Measurements from ENCODE around the gene TAB3. TPM values are rescaled to one million over a fixed set of nuclear protein-coding genes. Genes with fewer than 3 reads are reported as not detected.

TAB3 gene
- total and polyA plus RNA-seq, 8 donors, result 14.8 to 31.1 (median 28.4) TPM

DNA sequence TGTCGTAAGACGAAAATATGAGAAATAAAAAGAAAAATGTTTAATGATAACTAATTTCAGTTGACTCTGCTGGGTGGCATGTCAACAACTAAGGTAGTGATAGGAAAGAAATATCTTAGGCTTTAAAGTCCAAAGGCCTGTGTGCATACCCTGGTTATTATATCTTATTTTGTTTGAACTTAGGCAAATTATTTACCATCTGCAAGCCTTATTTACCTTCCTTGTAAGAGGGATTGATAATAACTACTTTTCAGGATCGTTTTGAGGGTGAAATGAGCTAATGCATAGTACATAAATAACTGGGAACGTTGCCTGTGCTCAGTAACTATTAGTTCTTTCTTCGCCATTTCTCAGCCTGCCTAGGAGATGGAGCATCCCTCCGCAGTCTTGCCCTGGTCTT lies 41.6 kb upstream of the TAB3 start:
- TF ChIP-seq, protein P1, sequence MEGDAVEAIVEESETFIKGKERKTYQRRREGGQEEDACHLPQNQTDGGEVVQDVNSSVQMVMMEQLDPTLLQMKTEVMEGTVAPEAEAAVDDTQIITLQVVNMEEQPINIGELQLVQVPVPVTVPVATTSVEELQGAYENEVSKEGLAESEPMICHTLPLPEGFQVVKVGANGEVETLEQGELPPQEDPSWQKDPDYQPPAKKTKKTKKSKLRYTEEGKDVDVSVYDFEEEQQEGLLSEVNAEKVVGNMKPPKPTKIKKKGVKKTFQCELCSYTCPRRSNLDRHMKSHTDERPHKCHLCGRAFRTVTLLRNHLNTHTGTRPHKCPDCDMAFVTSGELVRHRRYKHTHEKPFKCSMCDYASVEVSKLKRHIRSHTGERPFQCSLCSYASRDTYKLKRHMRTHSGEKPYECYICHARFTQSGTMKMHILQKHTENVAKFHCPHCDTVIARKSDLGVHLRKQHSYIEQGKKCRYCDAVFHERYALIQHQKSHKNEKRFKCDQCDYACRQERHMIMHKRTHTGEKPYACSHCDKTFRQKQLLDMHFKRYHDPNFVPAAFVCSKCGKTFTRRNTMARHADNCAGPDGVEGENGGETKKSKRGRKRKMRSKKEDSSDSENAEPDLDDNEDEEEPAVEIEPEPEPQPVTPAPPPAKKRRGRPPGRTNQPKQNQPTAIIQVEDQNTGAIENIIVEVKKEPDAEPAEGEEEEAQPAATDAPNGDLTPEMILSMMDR (IDR thresholded peaks at IDR 0.05), result no peak
- ATAC-seq (no peak), DNase-seq (no peak)
- no peak overlapping the region for H3K4me3 ChIP-seq
- H3K36me3 ChIP-seq, result no peaks in the 10 kb centered on the region
- no peaks in the 10 kb centered on the region for H3K4me1 ChIP-seq
- no peaks in the 10 kb centered on the region for H3K9me3 ChIP-seq
- no peak overlapping the region for H3K27ac ChIP-seq
- H3K27me3 ChIP-seq, result no peaks in the 10 kb centered on the region
- intact Hi-C loops (cut with DNase I), result no loop called here

DNA sequence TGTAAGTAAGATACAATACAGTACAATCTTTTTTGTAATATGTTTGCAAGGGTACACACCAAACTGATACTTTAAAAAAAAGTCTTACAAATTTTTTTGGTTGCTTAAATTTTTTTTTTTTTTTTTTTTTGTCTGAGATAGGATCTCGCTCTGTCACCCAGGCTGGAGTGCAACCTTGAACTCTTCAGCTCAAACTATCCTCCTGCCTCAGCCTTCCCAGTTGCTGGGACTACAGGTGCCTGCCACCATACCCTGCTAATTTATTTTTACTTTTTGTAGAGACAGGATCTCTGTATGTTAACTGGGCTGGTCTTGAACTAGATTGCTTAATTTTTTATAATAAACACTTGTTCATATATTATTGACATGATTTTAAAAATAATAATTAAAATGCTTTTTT lies 41.1 kb upstream of the TAB3 start:
- Histone ChIP-seq H3K27me3 (no peaks in the 10 kb centered on the region), H3K4me1 (no peaks in the 10 kb centered on the region), H3K36me3 (no peaks in the 10 kb centered on the region), H3K4me3 (no peak overlapping the region), H3K27ac (no peak overlapping the region), H3K9me3 (no peaks in the 10 kb centered on the region)
- DNase-seq (no peak), ATAC-seq (no peak)
- intact Hi-C loops (cut with DNase I), result no loop called here
- TF ChIP-seq, protein P1 (IDR thresholded peaks at IDR 0.05), result no peak

GRCh38 chrX:30920271-30920670 lies 31.2 kb upstream of the TAB3 start:
- no peak for ATAC-seq
- Histone ChIP-seq H3K4me3 (no peak overlapping the region), H3K27me3 (no peaks in the 10 kb centered on the region), H3K4me1 (no peaks in the 10 kb centered on the region), H3K27ac (no peak overlapping the region), H3K9me3 (no peaks in the 10 kb centered on the region), H3K36me3 (no peaks in the 10 kb centered on the region)
- no peak for DNase-seq
- TF ChIP-seq, protein P1 (IDR thresholded peaks at IDR 0.05), result no peak
- intact Hi-C loops (cut with DNase I), result no loop called here

DNA sequence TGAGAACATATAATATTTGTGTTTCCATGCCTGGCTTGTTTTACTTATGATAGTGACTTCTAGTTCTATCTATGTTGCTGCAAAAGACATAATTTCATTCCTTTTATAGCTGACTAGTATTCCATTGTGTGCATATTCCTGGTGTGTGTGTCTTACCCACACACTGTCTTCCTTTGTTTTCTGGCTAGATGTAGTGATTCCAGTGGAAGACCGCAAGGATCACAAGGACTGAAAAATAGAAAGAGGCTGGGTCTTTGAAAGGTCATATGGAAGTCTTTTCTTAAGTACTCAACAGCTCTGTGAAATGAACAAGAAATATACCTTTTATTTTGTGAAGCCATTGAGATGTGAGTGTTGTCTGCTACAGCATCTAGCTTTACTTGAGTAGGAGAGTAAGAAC lies 29.4 kb upstream of the TAB3 start:
- Histone ChIP-seq H3K27me3 (no peaks in the 10 kb centered on the region), H3K9me3 (no peaks in the 10 kb centered on the region), H3K4me1 (no peaks in the 10 kb centered on the region), H3K27ac (no peak overlapping the region), H3K4me3 (no peak overlapping the region), H3K36me3 (no peaks in the 10 kb centered on the region)
- DNase-seq (no peak), ATAC-seq (no peak)
- intact Hi-C loops (cut with DNase I), result no loop called here
- TF ChIP-seq, protein P1 (IDR thresholded peaks at IDR 0.05), result no peak

DNA sequence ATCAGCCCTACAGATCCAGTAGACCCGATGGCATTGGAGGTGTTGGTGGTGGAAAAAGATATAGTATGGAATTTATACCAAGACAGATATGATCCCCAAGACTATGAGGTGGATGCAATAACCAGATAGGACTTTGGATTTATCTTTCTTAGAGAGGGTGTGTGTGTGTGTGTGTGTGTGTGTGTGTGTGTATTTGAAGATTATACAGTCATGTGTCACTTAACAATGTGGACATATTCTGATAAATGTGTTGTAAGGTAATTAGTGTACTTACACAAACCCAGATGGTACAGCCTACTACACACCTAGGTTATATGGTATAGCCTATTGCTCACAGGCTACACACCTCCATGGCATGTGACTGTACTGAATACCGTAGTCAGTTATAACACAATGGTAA lies 24.4 kb upstream of the TAB3 start:
- Histone ChIP-seq H3K27me3 (no peaks in the 10 kb centered on the region), H3K9me3 (no peaks in the 10 kb centered on the region), H3K27ac (no peak overlapping the region), H3K4me3 (no peak overlapping the region), H3K36me3 (no peaks in the 10 kb centered on the region), H3K4me1 (no peaks in the 10 kb centered on the region)
- ATAC-seq, result no peak
- no peak for DNase-seq
- TF ChIP-seq, protein P1 (IDR thresholded peaks at IDR 0.05), result no peak
- intact Hi-C loops (cut with DNase I), result no loop called here

All from left lung (tissue), 10 donors.